SK-N-MC (cell line): Measurements from ENCODE around the gene WDFY3.

ENCODE experiments used
- EZH2 ChIP-seq: fragments of 200-600 bp; sonication (generic); IDR thresholded peaks from one replicate; pipeline ENCODE4 v1.6.1; 2017; ENCODE audit warnings: antibody characterized with exemption
- FOXP2 ChIP-seq: optimal IDR thresholded peaks from 2 replicates; pipeline ENCODE3; 2011; ENCODE audit warnings: mild to moderate bottlenecking, moderate library complexity; ENCODE audit not compliant: insufficient read depth; ENCODE audit errors: extremely low read length, control extremely low read depth

DNA sequence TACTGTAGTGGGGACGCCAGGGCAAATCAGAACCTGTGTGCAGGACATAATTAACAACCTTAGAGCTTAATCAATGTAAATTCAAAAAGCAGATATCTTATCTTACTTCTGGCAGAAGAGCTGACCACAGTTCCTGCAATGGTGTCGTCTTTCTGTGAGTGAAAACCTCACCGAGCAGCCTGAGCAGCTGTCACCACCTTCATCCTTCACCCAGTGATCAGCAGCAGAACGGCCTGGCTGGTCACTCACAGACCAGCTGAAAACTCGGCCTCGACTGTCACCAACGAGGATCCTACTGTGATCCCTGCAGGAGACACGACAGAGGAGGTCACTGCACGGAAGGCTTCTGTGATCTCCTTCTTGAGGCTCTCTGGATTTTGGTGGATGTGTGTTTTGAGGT, 289.4 kb downstream of the WDFY3 start:
- TF ChIP-seq EZH2 (no peak), FOXP2 (no peak)
